Bronchial epithelial cell (primary cell): ENCODE data around the gene KIAA0232. TPM values are rescaled to one million over a fixed set of nuclear protein-coding genes. Genes with fewer than 3 reads are reported as not detected.

Source experiments
- DNase-seq: peaks from one replicate; pipeline ENCODE4 v3.0.0-alpha.2; 2010; ENCODE audit warnings: low read depth
- FAIRE-seq: peaks from 2 replicates; lab custom pipeline; 2011; peaks lifted over from hg19 to GRCh38; lab: Jason Lieb, UNC
- H3K27me3 ChIP-seq: 2 replicates; pipeline ENCODE4 v1.5.1; 2011; ENCODE audit warnings: low read length; ENCODE audit not compliant: control insufficient read depth, insufficient read depth
- H3K36me3 ChIP-seq: 2 replicates; pipeline ENCODE4 v1.5.1; 2011; ENCODE audit warnings: low read length; ENCODE audit not compliant: control insufficient read depth, insufficient read depth
- H3K4me3 ChIP-seq: 2 replicates; pipeline ENCODE4 v1.5.1; 2011; ENCODE audit warnings: mild to moderate bottlenecking, low read depth, low read length, control low read depth
- CTCF ChIP-seq: IDR thresholded peaks from 2 replicates; pipeline ENCODE4 v1.5.1; 2011; ENCODE audit warnings: mild to moderate bottlenecking, moderate library complexity, low read length, control low read depth, inconsistent platforms; ENCODE audit not compliant: insufficient read depth, severe bottlenecking
- total RNA-seq: library from RNA; depleted of rRNA; stranded (reverse); fragments of >200 nt; gene quantifications from 2 replicates; pipeline ENCODE4 v1.2.1, GENCODE V29; 2014

The KIAA0232 gene
- total RNA-seq, 1 donor from 2014 or later = 20.5 TPM

- no peaks in the 10 kb centered on the region for H3K27me3 ChIP-seq
- FAIRE-seq = no peak
- no peak overlapping the region for H3K4me3 ChIP-seq
- TF ChIP-seq CTCF = no peak
- DNase-seq = no peak
- peaks cover 5% of the 10 kb centered on the region for H3K36me3 ChIP-seq
Observed at GRCh38 chr4:6845574-6845973, 63.0 kb downstream of the KIAA0232 start.

- DNase-seq = no peak
- Histone ChIP-seq H3K27me3 (no peaks in the 10 kb centered on the region), H3K36me3 (peaks cover 7% of the 10 kb centered on the region), H3K4me3 (no peak overlapping the region)
- TF ChIP-seq CTCF = no peak
- no peak for FAIRE-seq
Observed at GRCh38 chr4:6847178-6847577, 64.7 kb downstream of the KIAA0232 start.

- no peak for TF ChIP-seq CTCF
- H3K4me3 ChIP-seq = no peak overlapping the region
- H3K36me3 ChIP-seq = peaks cover 7% of the 10 kb centered on the region
- H3K27me3 ChIP-seq = no peaks in the 10 kb centered on the region
- FAIRE-seq (no peak), DNase-seq (no peak)
Observed at GRCh38 chr4:6848717-6849305, 66.3 kb downstream of the KIAA0232 start.

GRCh38 chr4:6849691-6850090 is 67.2 kb downstream of the KIAA0232 start:
- no peak for TF ChIP-seq CTCF
- no peak for DNase-seq
- no peak overlapping the region for H3K4me3 ChIP-seq
- peaks cover 7% of the 10 kb centered on the region for H3K36me3 ChIP-seq
- H3K27me3 ChIP-seq = no peaks in the 10 kb centered on the region
- no peak for FAIRE-seq

GRCh38 chr4:6851431-6851830 is 68.9 kb downstream of the KIAA0232 start:
- Histone ChIP-seq H3K27me3 (no peaks in the 10 kb centered on the region), H3K4me3 (no peak overlapping the region), H3K36me3 (peaks cover 5% of the 10 kb centered on the region)
- FAIRE-seq (no peak), DNase-seq (no peak)
- TF ChIP-seq CTCF = no peak

- no peak for TF ChIP-seq CTCF
- FAIRE-seq = no peak
Observed at GRCh38 chr4:6851962-6852361, 69.4 kb downstream of the KIAA0232 start.

More at GRCh38 chr4:6851962-6852361, 69.4 kb downstream of the KIAA0232 start:
- H3K4me3 ChIP-seq = no peak overlapping the region
- no peaks in the 10 kb centered on the region for H3K27me3 ChIP-seq
- no peak for DNase-seq
- H3K36me3 ChIP-seq = peaks cover 5% of the 10 kb centered on the region
